ENCODE measurements around the gene ZNF853. TPM values are rescaled to one million over a fixed set of nuclear protein-coding genes. Genes with fewer than 3 reads are reported as not detected.
A peak's percentile ranks its signal among the peaks of the same experiment; 100 is the strongest.
"Not testable (repeated sequence)": the region's sequence is repeated elsewhere in the genome, so short reads cannot be mapped to it uniquely, and the experiment has no call there.

ZNF853 gene
- total RNA-seq, 1 donor, result 0.54 TPM

DNA sequence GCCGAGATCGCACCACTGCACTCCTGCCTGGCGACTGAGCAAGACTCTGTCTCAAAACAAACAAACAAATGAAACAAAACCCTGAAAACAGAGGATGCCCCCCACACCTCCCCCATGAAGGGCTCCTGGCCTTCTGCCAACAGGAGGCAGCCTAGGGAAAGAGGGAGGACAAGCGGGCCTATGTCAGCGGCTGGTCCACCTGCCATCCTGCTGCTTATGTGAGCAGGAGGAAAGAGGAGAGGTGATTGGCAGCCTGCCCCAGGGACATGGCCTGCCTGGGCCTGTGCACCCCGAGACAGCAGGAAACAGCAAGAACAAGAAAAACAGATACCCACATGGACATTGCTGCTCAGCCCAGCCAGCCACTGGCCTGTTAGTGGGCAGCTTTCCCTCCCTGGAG lies 12.6 kb downstream of the ZNF853 start:
- no peak for DNase-seq (ENCODE audit: low read depth)
- no peak overlapping the region for H3K4me3 ChIP-seq (ENCODE audit: low read depth, low read length)
- TF ChIP-seq, protein P1, sequence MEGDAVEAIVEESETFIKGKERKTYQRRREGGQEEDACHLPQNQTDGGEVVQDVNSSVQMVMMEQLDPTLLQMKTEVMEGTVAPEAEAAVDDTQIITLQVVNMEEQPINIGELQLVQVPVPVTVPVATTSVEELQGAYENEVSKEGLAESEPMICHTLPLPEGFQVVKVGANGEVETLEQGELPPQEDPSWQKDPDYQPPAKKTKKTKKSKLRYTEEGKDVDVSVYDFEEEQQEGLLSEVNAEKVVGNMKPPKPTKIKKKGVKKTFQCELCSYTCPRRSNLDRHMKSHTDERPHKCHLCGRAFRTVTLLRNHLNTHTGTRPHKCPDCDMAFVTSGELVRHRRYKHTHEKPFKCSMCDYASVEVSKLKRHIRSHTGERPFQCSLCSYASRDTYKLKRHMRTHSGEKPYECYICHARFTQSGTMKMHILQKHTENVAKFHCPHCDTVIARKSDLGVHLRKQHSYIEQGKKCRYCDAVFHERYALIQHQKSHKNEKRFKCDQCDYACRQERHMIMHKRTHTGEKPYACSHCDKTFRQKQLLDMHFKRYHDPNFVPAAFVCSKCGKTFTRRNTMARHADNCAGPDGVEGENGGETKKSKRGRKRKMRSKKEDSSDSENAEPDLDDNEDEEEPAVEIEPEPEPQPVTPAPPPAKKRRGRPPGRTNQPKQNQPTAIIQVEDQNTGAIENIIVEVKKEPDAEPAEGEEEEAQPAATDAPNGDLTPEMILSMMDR (IDR thresholded peaks at IDR 0.05; ENCODE audit: insufficient read depth, low read length), result no peak

DNA sequence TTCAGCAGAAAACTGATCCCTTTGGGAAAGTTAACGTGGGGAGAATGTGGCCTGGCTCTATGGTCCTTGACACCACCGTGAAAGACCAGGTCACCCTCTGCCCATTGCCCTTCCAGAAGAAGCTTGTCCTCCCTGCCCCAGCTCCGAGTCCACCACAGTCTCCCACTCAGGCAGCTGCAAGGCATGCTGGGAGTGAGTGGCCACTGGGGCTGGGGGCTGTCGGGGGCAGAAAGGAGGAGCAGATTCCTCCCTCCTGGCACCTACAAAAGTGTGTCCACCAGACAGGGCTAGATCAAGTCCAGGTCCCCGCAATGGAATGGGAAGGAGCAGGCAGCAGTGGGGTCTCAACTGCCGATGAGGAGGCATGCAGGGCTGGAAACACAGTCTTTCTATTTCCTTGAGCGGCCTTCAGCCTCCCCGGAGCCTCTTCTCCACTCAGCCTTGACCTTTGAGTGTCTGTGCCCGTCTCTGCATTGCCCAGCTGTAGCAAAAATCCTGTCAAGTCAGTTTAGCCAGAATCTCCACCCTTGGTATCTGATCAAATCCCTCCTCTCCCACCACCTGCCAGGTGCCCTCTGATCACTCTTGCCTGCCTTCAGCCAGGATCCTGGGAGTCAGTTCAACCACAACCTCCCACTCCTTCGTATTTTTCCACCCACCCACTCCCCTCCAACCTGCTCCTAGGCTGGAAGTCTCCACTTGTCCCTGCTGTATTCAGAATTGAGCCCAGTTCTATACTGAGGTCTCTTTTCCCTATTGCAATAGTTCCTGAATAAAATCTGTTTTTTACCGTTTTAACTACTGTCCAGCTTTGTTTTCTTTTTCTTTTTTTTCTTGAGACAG lies 14.8 kb downstream of the ZNF853 start:
- DNase-seq (ENCODE audit: low read depth), result no peak
- no peak overlapping the region for H3K4me3 ChIP-seq (ENCODE audit: low read depth, low read length)
- TF ChIP-seq, protein P1 (IDR thresholded peaks at IDR 0.05; ENCODE audit: insufficient read depth, low read length), result no peak

DNA sequence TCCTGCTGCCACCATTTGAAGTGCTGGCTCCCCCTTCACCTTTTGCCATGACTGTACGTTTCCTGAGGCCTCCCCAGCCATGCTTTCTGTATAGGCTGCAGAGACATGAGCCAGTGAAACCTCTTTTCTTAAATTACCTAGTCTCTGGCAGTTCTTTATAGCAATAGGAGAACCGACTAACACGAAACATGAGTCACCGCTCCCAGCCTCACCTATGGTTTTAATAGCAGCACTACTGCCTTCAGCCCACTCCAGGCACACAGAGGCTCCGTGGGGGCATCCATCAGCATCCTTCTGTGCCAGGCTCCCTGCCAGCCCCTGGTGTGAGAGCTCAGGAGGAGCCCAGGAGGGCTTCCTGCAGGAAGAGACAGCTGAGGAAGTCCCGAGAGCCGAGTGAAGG lies 16.2 kb downstream of the ZNF853 start:
- TF ChIP-seq, protein P1 (IDR thresholded peaks at IDR 0.05; ENCODE audit: insufficient read depth, low read length), result no peak

DNA sequence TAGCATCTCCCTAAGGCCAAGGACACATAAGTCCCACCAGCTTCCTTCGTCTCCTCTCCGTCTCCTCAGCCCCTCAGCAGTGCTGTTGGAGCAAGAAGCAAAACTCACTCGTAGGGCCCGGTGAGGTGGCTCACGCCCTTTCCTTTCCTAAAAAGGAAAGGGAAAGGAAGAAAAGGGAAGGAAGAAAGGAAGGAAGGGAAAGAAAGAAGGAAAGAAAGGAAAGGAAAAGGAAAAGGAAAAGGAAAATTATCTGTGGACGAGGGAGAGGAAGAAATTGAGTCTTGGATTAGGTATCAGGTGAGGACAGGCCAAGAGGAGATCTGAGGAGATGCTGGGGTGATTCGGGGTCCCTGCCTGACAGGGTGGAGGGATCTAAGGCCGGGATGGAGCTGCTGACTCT lies 18.6 kb downstream of the ZNF853 start:
- TF ChIP-seq, protein P1 (IDR thresholded peaks at IDR 0.05; ENCODE audit: insufficient read depth, low read length), result no peak

More for the DNA sequence above, 16.2 kb downstream of the ZNF853 start:
- DNase-seq (ENCODE audit: low read depth), result no peak
- H3K4me3 ChIP-seq (ENCODE audit: low read depth, low read length), result no peak overlapping the region

DNA sequence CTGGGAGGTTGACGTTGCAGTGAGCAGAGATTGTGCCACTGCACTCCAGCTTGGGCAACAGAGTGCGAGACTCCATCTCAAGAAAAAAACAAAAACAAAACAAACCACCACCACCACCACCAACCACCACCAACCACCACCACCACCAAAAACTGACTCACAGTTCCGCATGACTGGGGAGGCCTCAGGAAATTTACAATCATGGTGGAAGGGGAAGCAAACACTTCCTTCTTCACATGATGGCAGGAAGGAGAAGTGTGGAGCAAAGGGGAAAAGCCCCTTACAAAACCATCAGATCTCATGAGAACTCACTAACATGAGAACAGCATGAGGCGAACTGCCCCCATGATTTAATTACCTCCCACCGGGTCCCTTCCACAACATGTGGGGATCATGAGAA lies 19.6 kb downstream of the ZNF853 start:
- not testable (repeated sequence) for DNase-seq (ENCODE audit: low read depth); H3K4me3 ChIP-seq (ENCODE audit: low read depth, low read length)

More for the DNA sequence above, 18.6 kb downstream of the ZNF853 start:
- no peak for DNase-seq (ENCODE audit: low read depth)
- H3K4me3 ChIP-seq (ENCODE audit: low read depth, low read length), result no peak overlapping the region

DNA sequence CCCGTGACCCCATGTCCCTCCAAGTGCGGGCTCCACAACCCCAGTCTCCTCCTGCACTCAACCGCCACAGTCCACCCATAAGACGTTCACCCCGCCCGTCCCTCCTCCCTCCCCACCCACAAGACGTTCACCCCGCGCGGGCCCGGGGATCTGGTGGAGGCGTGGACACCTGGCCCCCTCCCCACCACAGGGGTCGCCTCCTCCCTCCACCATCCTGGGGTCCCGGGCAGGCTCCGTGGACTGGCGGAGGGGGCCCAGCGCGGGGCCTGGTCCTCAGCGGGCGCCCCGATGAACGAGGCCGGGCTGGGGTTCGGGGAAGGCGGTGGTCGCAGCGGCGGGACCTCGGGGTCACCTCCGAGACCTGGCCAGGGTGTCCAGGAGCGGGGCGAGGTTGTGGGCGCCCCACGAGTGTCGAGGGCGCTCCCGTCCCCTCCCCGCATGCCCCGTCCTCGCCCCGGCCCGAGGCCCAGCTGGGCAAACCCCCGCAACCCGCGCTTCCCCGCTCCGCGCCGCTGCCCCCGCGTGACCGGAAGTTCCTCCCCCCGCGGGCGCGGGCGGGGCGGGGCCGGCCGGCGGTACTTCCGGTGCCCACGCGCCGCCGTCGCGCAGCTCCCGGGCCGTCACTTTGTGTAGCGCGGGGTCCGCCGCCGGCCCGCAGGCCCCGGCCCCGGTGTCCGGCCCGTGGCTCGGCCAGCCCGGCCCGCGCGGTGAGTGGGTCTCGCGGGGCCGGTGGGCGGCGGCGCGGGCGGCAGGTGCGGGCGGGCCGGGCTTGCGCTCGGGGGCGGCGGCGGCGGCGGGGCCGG lies 21.5 kb downstream of the ZNF853 start, which contains the start of gene ZNF316:
Gene ZNF316, plus strand, starts transcription at position 578 of the 803 bp plus-strand sequence. CDS start 5,092 bp downstream, outside the sequence.
- TF ChIP-seq, protein P1 (IDR thresholded peaks at IDR 0.05; ENCODE audit: insufficient read depth, low read length), result no peak
- H3K4me3 ChIP-seq (ENCODE audit: low read depth, low read length), result peak within 1 kb of the TSS; percentile 79
- DNase-seq (ENCODE audit: low read depth), result peak; percentile 43
